Measurements from ENCODE around the gene WDR91. TPM values are rescaled to one million over a fixed set of nuclear protein-coding genes. Genes with fewer than 3 reads are reported as not detected.

The WDR91 gene
- total RNA-seq, 3 donors from 2014 or later = 6.4 to 15.4 (median 10.1) TPM

DNA sequence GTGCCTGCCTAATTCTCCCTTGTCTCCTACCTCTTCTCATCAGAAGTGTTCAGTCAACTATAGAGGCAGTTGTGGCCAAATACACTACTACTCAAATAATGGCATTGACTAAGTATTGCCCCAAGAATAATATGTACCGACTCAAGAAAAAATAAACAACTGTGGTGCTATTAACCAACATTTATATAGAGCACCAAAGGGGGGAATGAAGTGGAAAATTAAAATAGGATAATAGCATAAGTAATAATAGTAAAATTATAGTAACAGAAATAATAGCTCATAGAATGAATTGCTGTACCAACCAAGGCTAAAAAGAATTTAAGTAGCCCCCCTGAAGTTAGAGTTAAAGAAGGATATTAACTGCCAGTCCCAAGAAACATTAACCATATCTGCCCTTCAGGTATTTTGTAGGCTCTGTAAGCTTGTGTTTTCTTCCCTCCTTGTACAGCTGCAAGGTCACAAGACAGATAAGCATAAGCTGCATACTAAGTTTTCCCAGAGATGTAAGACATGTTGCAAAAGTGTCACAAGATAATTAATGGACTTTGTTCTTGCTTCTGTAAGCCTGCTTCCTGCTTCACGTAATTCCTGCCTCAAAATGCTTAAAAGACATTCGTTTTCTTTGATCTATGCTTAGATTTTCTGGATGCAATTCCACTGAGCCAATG is 29.9 kb downstream of the WDR91 start:
- ATAC-seq (no peak), DNase-seq (no peak)
- H3K4me3 ChIP-seq = no peak overlapping the region
- H3K36me3 ChIP-seq (ENCODE audit: low read depth) = peaks cover 3% of the 10 kb centered on the region
- intact Hi-C loops (cut with DNase I, micrococcal nuclease) = no loop called here
- H3K9me3 ChIP-seq = peaks cover 33% of the 10 kb centered on the region
- H3K4me1 ChIP-seq (ENCODE audit: low read depth) = no peaks in the 10 kb centered on the region
- TF ChIP-seq, protein P1, sequence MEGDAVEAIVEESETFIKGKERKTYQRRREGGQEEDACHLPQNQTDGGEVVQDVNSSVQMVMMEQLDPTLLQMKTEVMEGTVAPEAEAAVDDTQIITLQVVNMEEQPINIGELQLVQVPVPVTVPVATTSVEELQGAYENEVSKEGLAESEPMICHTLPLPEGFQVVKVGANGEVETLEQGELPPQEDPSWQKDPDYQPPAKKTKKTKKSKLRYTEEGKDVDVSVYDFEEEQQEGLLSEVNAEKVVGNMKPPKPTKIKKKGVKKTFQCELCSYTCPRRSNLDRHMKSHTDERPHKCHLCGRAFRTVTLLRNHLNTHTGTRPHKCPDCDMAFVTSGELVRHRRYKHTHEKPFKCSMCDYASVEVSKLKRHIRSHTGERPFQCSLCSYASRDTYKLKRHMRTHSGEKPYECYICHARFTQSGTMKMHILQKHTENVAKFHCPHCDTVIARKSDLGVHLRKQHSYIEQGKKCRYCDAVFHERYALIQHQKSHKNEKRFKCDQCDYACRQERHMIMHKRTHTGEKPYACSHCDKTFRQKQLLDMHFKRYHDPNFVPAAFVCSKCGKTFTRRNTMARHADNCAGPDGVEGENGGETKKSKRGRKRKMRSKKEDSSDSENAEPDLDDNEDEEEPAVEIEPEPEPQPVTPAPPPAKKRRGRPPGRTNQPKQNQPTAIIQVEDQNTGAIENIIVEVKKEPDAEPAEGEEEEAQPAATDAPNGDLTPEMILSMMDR (IDR thresholded peaks at IDR 0.05) = no peak

DNA sequence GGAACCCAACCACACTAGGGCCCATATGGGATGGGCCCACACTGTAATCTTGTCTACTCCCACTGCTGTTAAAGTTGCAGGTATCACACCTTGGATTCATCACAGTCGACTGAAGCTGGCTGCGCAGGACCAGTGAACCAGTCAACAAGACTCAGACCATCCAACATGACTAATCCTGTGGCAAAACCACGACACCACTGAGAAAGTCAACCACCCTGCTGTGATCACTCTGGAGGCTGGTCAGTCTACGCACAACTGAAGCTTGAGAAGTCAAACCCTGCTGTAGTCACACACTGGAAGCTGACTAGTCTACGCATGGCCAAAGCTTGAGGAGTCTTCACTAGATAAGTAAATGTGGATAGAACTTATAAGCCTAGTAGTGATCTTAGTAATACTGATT is 31.2 kb downstream of the WDR91 start:
- H3K36me3 ChIP-seq (ENCODE audit: low read depth) = no peaks in the 10 kb centered on the region
- H3K4me1 ChIP-seq (ENCODE audit: low read depth) = no peaks in the 10 kb centered on the region
- no peak overlapping the region for H3K4me3 ChIP-seq
- TF ChIP-seq, protein P1 (IDR thresholded peaks at IDR 0.05) = no peak
- no peak for DNase-seq
- H3K9me3 ChIP-seq = peaks cover 33% of the 10 kb centered on the region
- intact Hi-C loops (cut with DNase I, micrococcal nuclease) = no loop called here
- no peak for ATAC-seq

DNA sequence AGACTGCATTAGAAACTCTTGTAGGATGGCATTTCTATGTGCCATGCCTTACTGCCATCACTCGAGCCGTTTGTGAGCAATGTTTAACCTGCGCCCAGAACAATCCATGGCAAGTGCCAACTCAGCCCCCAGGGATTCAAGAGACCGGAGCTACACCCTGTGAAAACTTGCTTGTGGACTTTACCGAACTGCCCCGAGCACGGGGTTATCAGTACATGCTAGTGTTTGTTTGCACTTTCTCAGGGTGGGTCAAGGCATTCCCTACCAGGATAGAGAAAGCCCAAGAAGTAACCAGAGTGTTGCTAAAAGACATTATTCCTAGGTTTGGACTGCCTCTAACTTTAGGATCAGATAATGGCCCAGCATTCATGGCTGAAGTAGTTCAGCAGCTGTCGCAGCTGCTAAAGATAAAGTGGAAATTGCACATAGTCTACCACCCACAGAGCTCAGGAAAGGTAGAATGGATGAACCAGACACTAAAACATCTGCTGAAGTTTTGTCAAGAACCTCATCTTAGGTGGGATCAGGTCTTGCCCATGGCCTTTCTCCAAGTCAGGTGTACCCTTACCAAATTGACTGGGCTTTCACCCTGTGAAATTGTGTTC is 31.9 kb downstream of the WDR91 start:
- Histone ChIP-seq H3K4me1 (ENCODE audit: low read depth) (no peaks in the 10 kb centered on the region), H3K36me3 (ENCODE audit: low read depth) (no peaks in the 10 kb centered on the region), H3K4me3 (no peak overlapping the region), H3K9me3 (peaks cover 33% of the 10 kb centered on the region)
- intact Hi-C loops (cut with DNase I, micrococcal nuclease) = no loop called here
- ATAC-seq (no peak), DNase-seq (no peak)
- TF ChIP-seq, protein P1 (IDR thresholded peaks at IDR 0.05) = no peak

DNA sequence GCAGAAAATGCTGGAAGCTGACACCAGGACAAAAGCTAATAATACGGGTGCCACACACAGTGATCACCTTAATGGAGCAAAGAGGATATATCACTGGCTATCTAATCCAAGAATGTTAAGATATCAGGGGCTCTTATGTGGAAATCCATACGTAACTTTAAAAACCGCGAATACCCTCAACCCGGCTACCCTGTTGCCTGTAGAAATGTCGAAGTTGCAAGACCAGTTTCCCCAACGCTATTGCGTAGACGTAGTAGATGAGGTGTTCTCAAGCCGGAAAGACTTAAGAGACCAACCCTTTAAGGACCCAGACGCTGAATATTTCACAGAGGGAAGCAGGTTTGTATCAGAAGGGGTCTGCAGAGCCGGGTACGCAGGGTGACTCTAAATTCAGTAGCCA is 33.0 kb downstream of the WDR91 start:
- intact Hi-C loops (cut with DNase I, micrococcal nuclease) = no loop called here
- TF ChIP-seq, protein P1 (IDR thresholded peaks at IDR 0.05) = no peak
- Histone ChIP-seq H3K36me3 (ENCODE audit: low read depth) (no peaks in the 10 kb centered on the region), H3K9me3 (peaks cover 33% of the 10 kb centered on the region), H3K4me3 (no peak overlapping the region), H3K4me1 (ENCODE audit: low read depth) (no peaks in the 10 kb centered on the region)
- ATAC-seq (no peak), DNase-seq (no peak)

DNA sequence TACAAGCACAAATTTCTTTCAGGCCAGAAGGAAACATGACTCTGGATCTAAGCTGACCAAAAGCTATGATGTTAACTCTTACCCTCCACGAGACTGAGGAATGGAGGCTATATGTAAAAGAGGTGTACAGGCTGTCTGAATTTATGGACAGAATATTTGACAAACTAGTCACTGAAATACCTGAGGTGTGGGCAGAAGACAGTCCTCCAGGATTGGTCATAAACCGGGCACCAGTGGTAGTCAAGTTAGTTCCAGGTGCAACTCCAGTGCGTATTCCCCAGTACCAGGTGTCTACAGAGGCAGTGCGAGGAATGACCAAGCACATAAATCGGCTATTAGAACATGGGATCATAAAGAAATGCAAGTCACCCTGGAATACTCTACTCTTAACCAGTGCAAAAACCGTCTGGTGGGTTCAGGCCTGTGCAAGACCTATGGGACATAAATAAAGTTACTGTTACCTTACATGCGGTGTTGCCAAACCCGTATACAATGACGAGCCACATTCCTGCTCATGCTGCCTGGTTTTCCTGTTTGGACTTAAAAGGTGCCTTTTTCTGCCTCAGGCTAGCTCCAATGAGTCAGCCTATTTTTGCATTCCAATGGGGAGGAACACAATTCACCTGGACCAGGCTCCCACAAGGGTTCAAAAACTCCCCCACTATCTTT is 34.2 kb downstream of the WDR91 start:
- TF ChIP-seq, protein P1 (IDR thresholded peaks at IDR 0.05) = no peak
- DNase-seq = no peak
- Histone ChIP-seq H3K9me3 (peaks cover 26% of the 10 kb centered on the region), H3K36me3 (ENCODE audit: low read depth) (no peaks in the 10 kb centered on the region), H3K4me3 (no peak overlapping the region), H3K4me1 (ENCODE audit: low read depth) (no peaks in the 10 kb centered on the region)
- intact Hi-C loops (cut with DNase I, micrococcal nuclease) = no loop called here
- no peak for ATAC-seq
